ENCODE data around the gene IL4R. TPM values are rescaled to one million over a fixed set of nuclear protein-coding genes. Genes with fewer than 3 reads are reported as not detected.

The IL4R gene
- total RNA-seq, 1 donor from 2014 or later: 7.8 TPM

- Histone ChIP-seq H3K9ac (ENCODE audit: low read depth in 1 of 3, low read length in 3 of 3) (no peak overlapping the region), H3K36me3 (ENCODE audit: control insufficient read depth in 3 of 3, insufficient read depth in 3 of 3, low read length in 3 of 3) (peaks cover 3 to 9% (median 5%) of the 10 kb centered on the region in 3 donors), H3K27me3 (ENCODE audit: control insufficient read depth in 3 of 3, insufficient read depth in 3 of 3, low read length in 3 of 3) (no peaks in the 10 kb centered on the region), H3K4me1 (ENCODE audit: control insufficient read depth in 3 of 3, insufficient read depth in 3 of 3, low read length in 3 of 3) (peaks cover 4 to 8% (median 8%) of the 10 kb centered on the region in 3 donors), H3K27ac (ENCODE audit: low read depth, low read length) (no peak overlapping the region), H3K4me3 (ENCODE audit: low read length in 3 of 3) (no peak overlapping the region), H3K9me3 (ENCODE audit: control insufficient read depth in 3 of 3, low read length in 3 of 3) (no peaks in the 10 kb centered on the region)
Measured at GRCh38 chr16:27334838-27335237, 21.1 kb downstream of the IL4R start.

GRCh38 chr16:27335349-27336053 is 21.7 kb downstream of the IL4R start:
- Histone ChIP-seq H3K9ac (ENCODE audit: low read depth in 1 of 3, low read length in 3 of 3) (no peak overlapping the region), H3K36me3 (ENCODE audit: control insufficient read depth in 3 of 3, insufficient read depth in 3 of 3, low read length in 3 of 3) (peaks cover 3 to 12% (median 11%) of the 10 kb centered on the region in 3 donors), H3K27ac (ENCODE audit: low read depth, low read length) (no peak overlapping the region), H3K27me3 (ENCODE audit: control insufficient read depth in 3 of 3, insufficient read depth in 3 of 3, low read length in 3 of 3) (no peaks in the 10 kb centered on the region), H3K4me1 (ENCODE audit: control insufficient read depth in 3 of 3, insufficient read depth in 3 of 3, low read length in 3 of 3) (peaks cover 4 to 8% (median 7%) of the 10 kb centered on the region in 3 donors), H3K4me3 (ENCODE audit: low read length in 3 of 3) (no peak overlapping the region), H3K9me3 (ENCODE audit: control insufficient read depth in 3 of 3, low read length in 3 of 3) (no peaks in the 10 kb centered on the region)

- Histone ChIP-seq H3K27ac (ENCODE audit: low read depth, low read length) (no peak overlapping the region), H3K36me3 (ENCODE audit: control insufficient read depth in 3 of 3, insufficient read depth in 3 of 3, low read length in 3 of 3) (peaks cover 9 to 19% (median 15%) of the 10 kb centered on the region in 3 donors), H3K9me3 (ENCODE audit: control insufficient read depth in 3 of 3, low read length in 3 of 3) (no peaks in the 10 kb centered on the region)
Measured at GRCh38 chr16:27337024-27337423, 23.2 kb downstream of the IL4R start.

GRCh38 chr16:27339180-27339579 is 25.4 kb downstream of the IL4R start:
- H3K4me1 ChIP-seq (ENCODE audit: control insufficient read depth in 3 of 3, insufficient read depth in 3 of 3, low read length in 3 of 3): no peaks in the 10 kb centered on the region
- no peaks in the 10 kb centered on the region for H3K9me3 ChIP-seq (ENCODE audit: control insufficient read depth in 3 of 3, low read length in 3 of 3)
- H3K4me3 ChIP-seq (ENCODE audit: low read length in 3 of 3): no peak overlapping the region
- no peaks in the 10 kb centered on the region for H3K27me3 ChIP-seq (ENCODE audit: control insufficient read depth in 3 of 3, insufficient read depth in 3 of 3, low read length in 3 of 3)
- H3K9ac ChIP-seq (ENCODE audit: low read depth in 1 of 3, low read length in 3 of 3): no peak overlapping the region
- H3K27ac ChIP-seq (ENCODE audit: low read depth, low read length): no peak overlapping the region
- H3K36me3 ChIP-seq (ENCODE audit: control insufficient read depth in 3 of 3, insufficient read depth in 3 of 3, low read length in 3 of 3): peaks cover 14 to 28% (median 24%) of the 10 kb centered on the region in 3 donors

More at GRCh38 chr16:27337024-27337423, 23.2 kb downstream of the IL4R start:
- Histone ChIP-seq H3K4me3 (ENCODE audit: low read length in 3 of 3) (no peak overlapping the region), H3K27me3 (ENCODE audit: control insufficient read depth in 3 of 3, insufficient read depth in 3 of 3, low read length in 3 of 3) (no peaks in the 10 kb centered on the region), H3K4me1 (ENCODE audit: control insufficient read depth in 3 of 3, insufficient read depth in 3 of 3, low read length in 3 of 3) (no peaks in the 10 kb centered on the region), H3K9ac (ENCODE audit: low read depth in 1 of 3, low read length in 3 of 3) (no peak overlapping the region)

- no peaks in the 10 kb centered on the region for H3K9me3 ChIP-seq (ENCODE audit: control insufficient read depth in 3 of 3, low read length in 3 of 3)
- peaks cover 14 to 27% (median 24%) of the 10 kb centered on the region in 3 donors for H3K36me3 ChIP-seq (ENCODE audit: control insufficient read depth in 3 of 3, insufficient read depth in 3 of 3, low read length in 3 of 3)
- no peaks in the 10 kb centered on the region for H3K27me3 ChIP-seq (ENCODE audit: control insufficient read depth in 3 of 3, insufficient read depth in 3 of 3, low read length in 3 of 3)
- H3K27ac ChIP-seq (ENCODE audit: low read depth, low read length): no peak overlapping the region
- H3K9ac ChIP-seq (ENCODE audit: low read depth in 1 of 3, low read length in 3 of 3): no peak overlapping the region
- H3K4me3 ChIP-seq (ENCODE audit: low read length in 3 of 3): no peak overlapping the region
- H3K4me1 ChIP-seq (ENCODE audit: control insufficient read depth in 3 of 3, insufficient read depth in 3 of 3, low read length in 3 of 3): no peaks in the 10 kb centered on the region
Measured at GRCh38 chr16:27340654-27341053, 26.9 kb downstream of the IL4R start.

- Histone ChIP-seq H3K4me3 (ENCODE audit: low read length in 3 of 3) (no peak overlapping the region), H3K9ac (ENCODE audit: low read depth in 1 of 3, low read length in 3 of 3) (no peak overlapping the region), H3K4me1 (ENCODE audit: control insufficient read depth in 3 of 3, insufficient read depth in 3 of 3, low read length in 3 of 3) (no peaks in the 10 kb centered on the region), H3K36me3 (ENCODE audit: control insufficient read depth in 3 of 3, insufficient read depth in 3 of 3, low read length in 3 of 3) (peaks cover 18 to 30% (median 26%) of the 10 kb centered on the region in 3 donors), H3K27ac (ENCODE audit: low read depth, low read length) (no peak overlapping the region), H3K9me3 (ENCODE audit: control insufficient read depth in 3 of 3, low read length in 3 of 3) (no peaks in the 10 kb centered on the region), H3K27me3 (ENCODE audit: control insufficient read depth in 3 of 3, insufficient read depth in 3 of 3, low read length in 3 of 3) (no peaks in the 10 kb centered on the region)
Measured at GRCh38 chr16:27341549-27341948, 27.8 kb downstream of the IL4R start.

- Histone ChIP-seq H3K36me3 (ENCODE audit: control insufficient read depth in 3 of 3, insufficient read depth in 3 of 3, low read length in 3 of 3) (peaks cover 18 to 33% (median 26%) of the 10 kb centered on the region in 3 donors), H3K9me3 (ENCODE audit: control insufficient read depth in 3 of 3, low read length in 3 of 3) (no peaks in the 10 kb centered on the region), H3K9ac (ENCODE audit: low read depth in 1 of 3, low read length in 3 of 3) (no peak overlapping the region), H3K27ac (ENCODE audit: low read depth, low read length) (no peak overlapping the region), H3K4me1 (ENCODE audit: control insufficient read depth in 3 of 3, insufficient read depth in 3 of 3, low read length in 3 of 3) (no peaks in the 10 kb centered on the region), H3K27me3 (ENCODE audit: control insufficient read depth in 3 of 3, insufficient read depth in 3 of 3, low read length in 3 of 3) (no peaks in the 10 kb centered on the region), H3K4me3 (ENCODE audit: low read length in 3 of 3) (no peak overlapping the region)
Measured at GRCh38 chr16:27341971-27342370, 28.2 kb downstream of the IL4R start.

GRCh38 chr16:27344721-27345120 is 30.9 kb downstream of the IL4R start:
- Histone ChIP-seq H3K4me3 (ENCODE audit: low read length in 3 of 3) (no peak overlapping the region), H3K36me3 (ENCODE audit: control insufficient read depth in 3 of 3, insufficient read depth in 3 of 3, low read length in 3 of 3) (peaks cover 25 to 44% (median 26%) of the 10 kb centered on the region in 3 donors), H3K4me1 (ENCODE audit: control insufficient read depth in 3 of 3, insufficient read depth in 3 of 3, low read length in 3 of 3) (no peaks in the 10 kb centered on the region), H3K9ac (ENCODE audit: low read depth in 1 of 3, low read length in 3 of 3) (no peak overlapping the region), H3K9me3 (ENCODE audit: control insufficient read depth in 3 of 3, low read length in 3 of 3) (peaks cover 0 to 2% (median 0%) of the 10 kb centered on the region in 3 donors), H3K27me3 (ENCODE audit: control insufficient read depth in 3 of 3, insufficient read depth in 3 of 3, low read length in 3 of 3) (no peaks in the 10 kb centered on the region), H3K27ac (ENCODE audit: low read depth, low read length) (no peak overlapping the region)

GRCh38 chr16:27345201-27345600 is 31.4 kb downstream of the IL4R start:
- H3K4me3 ChIP-seq (ENCODE audit: low read length in 3 of 3): no peak overlapping the region
- peaks cover 23 to 42% (median 26%) of the 10 kb centered on the region in 3 donors for H3K36me3 ChIP-seq (ENCODE audit: control insufficient read depth in 3 of 3, insufficient read depth in 3 of 3, low read length in 3 of 3)
- H3K4me1 ChIP-seq (ENCODE audit: control insufficient read depth in 3 of 3, insufficient read depth in 3 of 3, low read length in 3 of 3): no peaks in the 10 kb centered on the region
- H3K9ac ChIP-seq (ENCODE audit: low read depth in 1 of 3, low read length in 3 of 3): no peak overlapping the region
- H3K9me3 ChIP-seq (ENCODE audit: control insufficient read depth in 3 of 3, low read length in 3 of 3): peaks cover 0 to 2% (median 0%) of the 10 kb centered on the region in 3 donors
- H3K27me3 ChIP-seq (ENCODE audit: control insufficient read depth in 3 of 3, insufficient read depth in 3 of 3, low read length in 3 of 3): no peaks in the 10 kb centered on the region
- no peak overlapping the region for H3K27ac ChIP-seq (ENCODE audit: low read depth, low read length)

- no peak overlapping the region for H3K4me3 ChIP-seq (ENCODE audit: low read length in 3 of 3)
- peaks cover 22 to 48% (median 22%) of the 10 kb centered on the region in 3 donors for H3K36me3 ChIP-seq (ENCODE audit: control insufficient read depth in 3 of 3, insufficient read depth in 3 of 3, low read length in 3 of 3)
- H3K27me3 ChIP-seq (ENCODE audit: control insufficient read depth in 3 of 3, insufficient read depth in 3 of 3, low read length in 3 of 3): no peaks in the 10 kb centered on the region
- H3K4me1 ChIP-seq (ENCODE audit: control insufficient read depth in 3 of 3, insufficient read depth in 3 of 3, low read length in 3 of 3): no peaks in the 10 kb centered on the region
- no peak overlapping the region for H3K27ac ChIP-seq (ENCODE audit: low read depth, low read length)
- peaks cover 0 to 2% (median 0%) of the 10 kb centered on the region in 3 donors for H3K9me3 ChIP-seq (ENCODE audit: control insufficient read depth in 3 of 3, low read length in 3 of 3)
- no peak overlapping the region for H3K9ac ChIP-seq (ENCODE audit: low read depth in 1 of 3, low read length in 3 of 3)
Measured at GRCh38 chr16:27346819-27347218, 33.0 kb downstream of the IL4R start.
